Adrenal gland (tissue), 12 donors: ENCODE measurements around the gene LMBRD1. TPM values are rescaled to one million over a fixed set of nuclear protein-coding genes. Genes with fewer than 3 reads are reported as not detected.
"Not testable (repeated sequence)": the region's sequence is repeated elsewhere in the genome, so short reads cannot be mapped to it uniquely, and the experiment has no call there.

Experiments used
- DNase-seq, 7 donors: peaks; one replicate each; pipeline ENCODE4 v3.0.0-alpha.2; 2019 to 2020
- H3K27ac ChIP-seq, 5 donors: fragments of 200-600 bp; sonication (generic) in 4 of 5; 1 replicate in 3 of 5; 2 replicates in 2 of 5; pipeline versions ENCODE4 v1.5.1 to v1.8.0; 2016 to 2020; ENCODE audit warnings: mild to moderate bottlenecking in 1 of 5
- H3K27me3 ChIP-seq: fragments of 200-600 bp; 2 replicates; pipeline ENCODE4 v1.8.0; 2021
- H3K36me3 ChIP-seq, 2 donors: fragments of 200-600 bp; replicated peaks in 1 of 2; 1 replicate in 1 of 2; 2 replicates in 1 of 2; pipeline versions ENCODE4 v1.5.1 to v1.8.0; 2018 to 2022
- H3K4me1 ChIP-seq, 2 donors: fragments of 200-600 bp; replicated peaks in 1 of 2; 1 replicate in 1 of 2; 2 replicates in 1 of 2; pipeline versions ENCODE4 v1.5.1 to v1.8.0; 2018 to 2021
- H3K4me3 ChIP-seq, 4 donors: fragments of 200-600 bp; sonication (generic) in 3 of 4; one replicate each; pipeline ENCODE4 v1.5.1; 2016 to 2018
- H3K9me3 ChIP-seq, 3 donors: fragments of 200-600 bp; sonication (generic) in 1 of 3; replicated peaks in 1 of 3; 1 replicate in 2 of 3; 2 replicates in 1 of 3; pipeline versions ENCODE4 v1.5.1 to v1.8.0; 2016 to 2021
- CTCF ChIP-seq, 6 experiments: fragments of 450-650 bp in 4 of 6; fragments of 200-600 bp in 2 of 6; sonication (generic) in 1 of 6; IDR thresholded peaks; 1 replicate in 5 of 6; 2 replicates in 1 of 6; pipeline versions ENCODE4 v1.5.1 to v1.8.0; 2016 to 2021; ENCODE audit warnings: antibody characterized with exemption in 6 of 6, mild to moderate bottlenecking in 2 of 6, moderate library complexity in 1 of 6
- POLR2A ChIP-seq, 2 donors: fragments of 450-650 bp; IDR thresholded peaks; one replicate each; pipeline ENCODE4 v1.6.1; 2017; ENCODE audit warnings: antibody characterized with exemption in 2 of 2, mild to moderate bottlenecking in 2 of 2, moderate library complexity in 1 of 2
- WGBS, 4 donors: extraction: QIAGEN DNeasy Blood & Tissue Kit in 2 of 4; methylation state at CpG; one replicate each; pipeline versions ENCODE4 v1.1.5 to v1.1.7; 2013 to 2017; 5-methylcytosine and 5-hydroxymethylcytosine counted together
- intact Hi-C, 2 donors: fragments of 100-400 bp; cut with DNase I; formaldehyde crosslinking; loops; one replicate each; pipeline versions ENCODE4 v1.14.1 to v1.15.0; 2022 to 2023
- polyA plus RNA-seq, 3 donors: library from polyadenylated mRNA; stranded (reverse); fragments of 200-250 nt in 2 of 3; fragments of 350-450 nt in 1 of 3; fragmentation: Illumina TruSeq in 1 of 3; extraction: RNeasy Lipid Tissue Mini Kit (QIAGEN cat#74804) in 1 of 3; gene quantifications; one replicate each; pipeline ENCODE4 v1.2.3, GENCODE V29; 2013 to 2014
- total RNA-seq, 9 donors: library from RNA; depleted of rRNA in 4 of 9; stranded (reverse); fragments of >200 nt in 4 of 9; fragments of 120-200 nt in 1 of 9; fragmentation: NEBNext Ultra II Directional in 1 of 9; extraction: Animal tissue kit (Norgen Biotek cat#: 25700) in 1 of 9; gene quantifications; one replicate each; pipeline versions ENCODE4 v1.1.0 to v1.2.4, GENCODE V29; 2013 to 2023
- donor health status: healthy with polysubstance abuse.
- donor health status: Bipolar disorder and iron deficiency.
- donor health status: DM: yes; HTN: yes; CAD: no.
- donor health status: DM: no; HTN: no; CAD: no.
- donor health status: DM: no; HTN: no; CAD: no.
- donor health status: DM: yes; HTN: yes; CAD: no.

LMBRD1 gene
- total and polyA plus RNA-seq, 12 donors = 22.1 to 141 (median 103) TPM

DNA sequence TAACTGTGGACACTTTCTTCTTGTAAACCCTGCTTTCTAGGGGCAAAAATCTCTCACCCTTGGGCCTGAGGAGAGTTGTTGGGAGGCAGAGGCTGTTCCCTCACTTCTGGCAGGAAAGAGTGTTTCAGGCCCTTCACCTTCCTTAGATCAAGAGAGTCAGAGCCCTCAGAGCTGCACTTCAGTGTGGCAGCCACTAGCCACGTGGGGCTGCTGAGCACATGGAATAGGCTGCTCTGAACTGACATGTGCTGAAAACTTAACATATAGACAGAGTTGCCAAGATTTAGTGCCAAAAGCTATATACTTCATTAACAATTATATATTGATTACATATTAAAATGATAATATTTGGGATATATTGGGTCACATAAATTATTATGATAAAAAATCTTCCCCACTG, 4.4 kb upstream of the LMBRD1 start:
- no peak overlapping the region for H3K4me3 ChIP-seq
- H3K27me3 ChIP-seq = no peaks in the 10 kb centered on the region
- WGBS, 4 donors = 38 to 61% (median 52%) methylated on average over 1 of the region's 1 CpG
- TF ChIP-seq CTCF (IDR thresholded peaks at IDR 0.05) (no peak), POLR2A (IDR thresholded peaks at IDR 0.05) (no peak)
- no peaks in the 10 kb centered on the region for H3K4me1 ChIP-seq
- H3K9me3 ChIP-seq = no peaks in the 10 kb centered on the region
- no peaks in the 10 kb centered on the region for H3K36me3 ChIP-seq
- no peak overlapping the region for H3K27ac ChIP-seq
- intact Hi-C loops = no loop called here
- no peak for DNase-seq

DNA sequence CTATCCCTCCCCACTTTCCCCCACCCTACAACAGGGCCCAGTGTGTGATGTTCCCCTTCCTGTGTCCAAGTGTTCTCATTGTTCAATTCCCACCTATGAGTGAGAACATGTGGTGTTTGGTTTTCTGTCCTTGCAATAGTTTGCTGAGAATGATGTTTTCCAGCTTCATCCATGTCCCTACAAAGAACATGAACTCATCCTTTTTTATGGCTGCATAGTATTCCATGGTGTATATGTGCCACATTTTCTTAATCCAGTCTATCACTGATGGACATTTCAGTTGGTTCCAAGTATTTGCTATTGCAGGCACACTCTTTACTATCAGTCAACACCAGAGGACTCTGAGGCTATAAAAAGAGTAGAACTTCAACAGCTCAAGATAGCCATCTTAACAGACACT, 2.0 kb upstream of the LMBRD1 start:
- H3K4me3 ChIP-seq, H3K27ac ChIP-seq, DNase-seq, H3K27me3 ChIP-seq, H3K36me3 ChIP-seq, intact Hi-C loops, H3K9me3 ChIP-seq: not testable (repeated sequence)
- H3K4me1 ChIP-seq = peaks cover 5 to 15% of the 10 kb centered on the region in 2 donors

- peak; percentile 45 to 77 (median 58) for DNase-seq
- Histone ChIP-seq H3K4me1 (peaks cover 21 to 35% of the 10 kb centered on the region in 2 donors), H3K27ac (peak overlapping the region; percentile 70 to 98 (median 90)), H3K9me3 (no peaks in the 10 kb centered on the region), H3K36me3 (no peaks in the 10 kb centered on the region), H3K27me3 (no peaks in the 10 kb centered on the region), H3K4me3 (peak overlapping the region; percentile 56 to 98 (median 75))
- intact Hi-C loops = no loop called here
- WGBS, 4 donors = 0 to 2% (median 1%) methylated on average over 16 to 20 of the region's 20 CpGs
- TF ChIP-seq CTCF (IDR thresholded peaks at IDR 0.05) (no peak), POLR2A (IDR thresholded peaks at IDR 0.05) (peak in 1 of 2 donors; percentile 55)
Measured at GRCh38 chr6:69796073-69796641, 653 bp downstream of the LMBRD1 start.

GRCh38 chr6:69795469-69796072, 1.2 kb downstream of the LMBRD1 start:
- Histone ChIP-seq H3K4me1 (peaks cover 21 to 39% of the 10 kb centered on the region in 2 donors), H3K9me3 (no peaks in the 10 kb centered on the region)
- intact Hi-C loops = no loop called here

More at GRCh38 chr6:69795469-69796072, 1.2 kb downstream of the LMBRD1 start:
- no peak for DNase-seq
- TF ChIP-seq CTCF (IDR thresholded peaks at IDR 0.05) = peak in 4 of 6 experiments; percentile 10 to 22 (median 18)
- TF ChIP-seq POLR2A (IDR thresholded peaks at IDR 0.05) = no peak
- H3K4me3 ChIP-seq = peak overlapping the region; percentile 56 to 98 (median 75)
- H3K27ac ChIP-seq = peak overlapping the region; percentile 70 to 98 (median 90)
- WGBS, 4 donors = 16 to 23% (median 20%) methylated on average over 5 of the region's 5 CpGs
- no peaks in the 10 kb centered on the region for H3K36me3 ChIP-seq
- H3K27me3 ChIP-seq = no peaks in the 10 kb centered on the region
